Anterior cingulate cortex (tissue), 58 donors: ENCODE data around the gene LIPA.
"Not testable (repeated sequence)": the region's sequence is repeated elsewhere in the genome, so short reads cannot be mapped to it uniquely, and the experiment has no call there.

Source experiments
- DNase-seq, 58 donors: peaks; one replicate each; lab custom pipeline; 2025; lab: John Stamatoyannopoulos, UW

LIPA gene

DNA sequence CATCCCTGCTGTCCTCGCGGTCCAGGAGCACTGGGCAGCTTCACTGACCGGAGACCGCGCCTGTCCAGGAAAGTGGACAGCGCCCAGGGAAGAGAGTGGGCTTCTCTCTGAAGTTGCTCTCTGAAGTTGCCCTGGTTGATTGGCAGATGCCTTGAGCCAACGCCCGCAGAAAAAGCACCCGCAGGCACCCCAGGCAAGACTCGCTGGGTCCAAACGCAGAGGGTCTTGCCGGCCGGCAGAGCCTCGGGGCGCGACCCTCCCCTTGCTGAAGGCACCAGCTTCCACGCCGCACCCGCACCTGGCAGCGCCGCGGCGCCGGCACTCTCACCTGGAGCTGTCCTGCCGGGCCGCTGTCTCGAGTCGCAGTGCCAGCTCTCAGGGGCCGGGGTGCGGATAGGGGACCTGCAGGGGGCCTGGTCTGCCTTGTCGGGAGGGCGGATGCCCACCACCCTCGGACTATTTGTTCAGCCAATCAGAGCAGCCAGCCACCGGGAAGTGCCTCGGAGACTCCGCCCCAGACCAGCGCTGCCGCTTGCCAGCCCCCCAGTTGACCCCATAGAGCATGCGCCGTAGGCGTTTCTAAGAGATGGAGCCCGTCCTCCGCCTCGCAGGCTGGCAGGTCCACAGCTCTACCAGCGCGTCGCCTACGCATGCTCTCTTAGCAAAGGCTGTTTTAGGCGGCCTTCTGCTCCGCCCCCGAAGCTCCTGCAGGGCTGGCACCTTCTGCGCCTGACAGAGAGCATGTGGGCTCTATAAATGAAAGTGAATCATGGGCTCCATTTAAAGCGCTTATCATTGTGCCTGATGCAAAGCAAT, at the start of gene LIPA:
TSS of gene LIPA (minus strand) at position 367 of the 816 bp plus-strand sequence. CDS start 4,127 bp downstream, outside the sequence.
- DNase-seq = peak; percentile 72 to 99 (median 96)

DNA sequence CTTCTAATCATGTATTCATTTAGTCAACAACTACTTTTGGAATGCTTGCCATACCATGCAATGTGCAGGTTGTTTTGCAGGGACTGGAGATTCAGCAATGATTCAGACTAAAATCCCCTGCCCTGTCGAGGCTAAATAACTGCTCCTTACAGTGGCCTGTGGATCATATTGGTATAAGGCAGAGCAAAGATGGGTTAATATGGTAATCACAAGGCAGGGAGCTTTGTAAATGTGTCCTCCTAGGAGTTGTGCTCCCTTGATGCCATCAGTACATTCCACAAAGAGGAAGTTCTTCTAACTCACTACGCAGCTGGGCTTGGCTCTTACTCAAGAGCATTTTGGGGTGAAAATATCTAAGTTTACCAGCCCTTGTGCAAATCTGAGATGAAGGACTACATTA, 49.7 kb upstream of the LIPA start:
- DNase-seq = peak in 7 of 58 donors; percentile 19 to 69 (median 25)

DNA sequence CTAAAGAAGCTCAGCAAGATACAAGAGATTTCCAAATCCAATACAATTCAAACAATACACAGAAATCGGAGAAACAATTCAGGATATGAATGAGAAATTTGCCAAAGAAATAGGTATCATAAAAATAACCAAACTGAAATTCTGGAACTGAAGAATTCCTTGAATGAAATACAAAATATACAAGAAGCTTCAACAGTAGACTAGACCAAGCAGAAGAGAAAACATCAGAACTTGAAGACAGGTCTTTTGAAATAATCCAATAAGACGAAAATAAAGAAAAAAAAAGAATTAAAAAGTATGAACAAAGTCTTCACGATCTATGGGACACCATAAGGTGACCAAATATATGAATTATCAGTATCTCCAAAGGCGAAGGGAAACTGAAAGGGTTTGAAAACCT, 47.5 kb upstream of the LIPA start:
- no peak for DNase-seq

DNA sequence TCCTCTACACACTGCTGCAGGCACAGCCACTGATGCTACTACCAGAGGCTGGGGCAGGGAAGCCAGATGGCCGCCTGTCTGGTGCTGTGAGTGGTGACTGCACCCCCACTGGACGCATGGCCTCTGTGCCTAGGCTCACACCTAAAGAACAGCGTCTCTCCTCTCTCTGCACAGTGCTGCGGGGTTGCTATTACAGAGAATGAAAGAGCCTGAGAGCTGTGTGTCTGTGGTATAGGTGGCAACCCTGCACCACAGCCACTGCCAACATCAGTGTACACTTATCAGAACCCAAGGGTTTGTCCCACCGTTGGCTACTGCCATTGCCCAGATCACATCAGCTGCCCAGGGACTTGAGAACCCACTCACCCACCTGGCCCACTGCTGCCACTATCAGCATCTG, 46.2 kb upstream of the LIPA start:
- no peak for DNase-seq

DNA sequence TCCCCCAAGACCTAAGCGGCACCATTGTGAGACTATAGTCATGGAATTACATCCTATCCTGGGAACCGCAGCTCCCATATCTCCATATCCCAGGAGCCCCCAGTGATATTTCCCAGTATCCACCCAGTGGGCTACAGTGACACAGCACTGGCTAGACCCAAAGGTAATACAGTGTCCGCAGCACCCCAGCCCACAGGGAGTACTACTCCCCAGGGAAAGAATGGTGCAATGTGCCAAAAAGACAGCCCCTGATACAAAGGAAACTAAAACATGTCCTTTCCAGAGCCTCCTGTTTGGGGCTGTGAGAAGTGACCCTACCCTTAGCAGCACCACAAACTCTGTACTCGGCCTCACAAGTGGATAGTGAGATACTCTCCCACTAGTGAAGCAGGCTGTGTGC, 45.8 kb upstream of the LIPA start:
- DNase-seq = no peak

DNA sequence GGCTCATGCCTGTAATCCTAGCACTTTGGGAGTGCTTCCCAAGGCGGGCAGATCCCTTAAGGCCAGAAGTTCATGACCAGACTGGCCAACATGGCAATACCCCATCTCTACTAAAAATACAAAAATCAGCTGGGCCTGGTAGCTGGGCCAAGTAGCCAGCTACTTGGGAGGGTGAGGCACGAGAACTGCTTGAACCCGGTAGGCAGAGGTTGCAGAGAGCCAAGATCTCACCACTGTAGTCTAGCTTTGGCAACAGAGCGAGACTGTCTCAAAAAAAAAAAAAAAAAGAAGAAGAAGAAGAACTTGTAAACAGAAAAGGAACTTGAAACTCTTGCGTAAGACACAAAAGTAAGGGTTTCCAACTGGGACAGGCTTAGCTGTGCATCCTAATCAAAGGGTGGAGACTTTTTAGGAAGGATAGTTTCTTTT, 44.7 kb upstream of the LIPA start:
- peak in 6 of 58 donors; percentile 6 to 49 (median 35) for DNase-seq

DNA sequence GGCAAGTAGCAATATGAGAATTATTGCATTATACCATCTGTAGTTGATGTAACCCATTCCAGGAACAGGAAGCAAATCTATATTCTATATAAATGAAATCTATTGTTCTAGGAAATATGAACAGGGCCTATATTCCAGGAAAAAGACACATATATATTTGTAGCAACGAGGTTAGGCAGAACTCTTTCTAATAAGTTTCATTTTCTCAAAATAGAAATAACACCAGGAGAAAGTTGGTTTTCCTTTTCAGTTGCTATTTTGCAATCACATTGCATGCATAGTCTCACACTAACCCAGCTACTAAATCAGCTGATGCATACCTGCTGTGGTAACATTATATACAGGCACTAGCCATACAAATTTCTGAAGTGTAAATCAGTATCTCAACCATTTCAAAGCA, 44.0 kb upstream of the LIPA start:
- no peak for DNase-seq

DNA sequence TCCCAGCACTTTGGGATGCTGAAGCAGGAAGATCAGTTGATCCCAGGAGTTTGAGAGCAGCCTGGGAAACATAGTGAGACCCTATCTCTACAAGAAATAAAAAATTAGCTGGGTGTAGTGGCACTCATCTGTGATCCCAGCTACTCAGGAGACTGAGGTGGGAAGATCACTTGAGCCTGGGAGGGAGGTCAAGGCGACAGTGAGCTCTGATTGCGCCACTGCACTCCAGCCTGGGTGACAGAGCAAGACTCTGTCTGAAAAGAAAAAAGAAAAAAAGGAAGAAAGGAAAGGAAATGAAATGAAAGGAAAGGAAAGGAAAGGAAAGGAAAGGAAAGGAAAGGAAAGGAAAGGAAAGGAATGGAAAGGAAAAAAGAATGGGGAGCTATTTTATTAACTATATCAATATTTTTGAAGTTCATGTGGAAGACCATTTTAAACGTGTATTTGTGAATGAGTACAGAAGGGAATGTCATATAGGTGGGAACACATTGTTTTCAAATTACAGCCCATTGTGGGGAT, 43.2 kb upstream of the LIPA start:
- DNase-seq = no peak

DNA sequence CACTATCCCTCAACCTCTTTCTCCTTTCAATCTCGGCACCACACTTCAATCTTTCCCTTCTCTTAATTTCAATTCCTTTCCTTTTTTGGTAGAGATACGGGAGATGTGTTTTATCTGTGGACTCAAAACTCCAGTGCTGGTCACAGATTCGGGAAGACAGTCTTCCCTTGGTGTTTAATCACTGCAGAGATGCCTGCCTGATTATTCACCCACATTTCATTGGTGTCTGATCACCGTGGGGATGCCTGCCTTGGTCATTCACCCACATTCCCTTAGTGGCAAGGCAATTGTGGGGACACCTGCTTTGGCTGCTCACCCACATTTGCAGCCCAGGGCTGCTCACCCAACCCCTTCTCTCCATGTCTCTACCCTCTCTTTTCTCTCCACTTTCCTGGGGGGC, 33.7 kb upstream of the LIPA start:
- DNase-seq = not testable (repeated sequence)

DNA sequence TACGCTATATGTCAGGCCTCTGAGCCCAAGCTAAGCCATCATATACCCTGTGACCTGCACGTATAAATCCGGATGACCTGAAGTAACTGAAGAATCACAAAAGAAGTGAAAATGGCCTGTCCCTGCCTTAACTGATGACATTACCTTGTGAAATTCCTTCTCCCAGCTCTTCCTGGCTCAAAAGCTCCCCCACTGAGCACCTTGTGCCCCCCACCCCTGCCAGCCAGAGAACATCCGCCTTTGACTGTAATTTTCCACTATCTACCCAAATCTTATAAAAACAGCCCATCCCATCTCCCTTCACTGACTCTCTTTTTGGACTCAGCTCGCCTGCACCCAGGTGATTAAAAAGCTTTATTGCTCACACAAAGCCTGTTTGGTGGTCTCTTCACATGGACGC, 33.1 kb upstream of the LIPA start:
- DNase-seq = not testable (repeated sequence)

DNA sequence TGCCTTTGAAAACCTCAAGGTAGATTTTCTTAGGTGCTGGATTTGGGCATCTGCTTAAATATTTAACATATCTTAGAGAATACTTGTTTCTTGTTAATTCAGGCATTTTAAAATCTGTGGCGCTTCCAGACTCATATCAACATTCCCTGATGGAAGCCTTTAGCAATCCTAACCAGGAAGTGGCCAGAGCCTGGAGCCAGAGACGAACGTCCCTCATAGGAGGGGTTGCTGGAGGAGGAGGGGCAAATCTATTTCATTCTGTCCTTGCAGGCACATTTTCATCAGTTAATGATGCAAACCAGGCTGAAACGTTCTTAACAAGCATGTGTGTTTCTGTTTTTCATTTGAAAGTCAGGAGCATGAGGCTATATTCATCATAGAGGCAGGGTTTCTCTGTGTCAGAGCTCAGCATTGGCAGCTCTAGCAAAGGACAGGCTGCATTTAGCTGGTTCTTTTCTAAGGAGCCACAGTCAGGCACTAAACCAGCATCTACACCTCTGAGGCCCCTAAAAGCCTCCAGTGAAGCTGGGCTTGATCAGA, 32.4 kb upstream of the LIPA start:
- peak in 15 of 58 donors; percentile 16 to 64 (median 39) for DNase-seq

DNA sequence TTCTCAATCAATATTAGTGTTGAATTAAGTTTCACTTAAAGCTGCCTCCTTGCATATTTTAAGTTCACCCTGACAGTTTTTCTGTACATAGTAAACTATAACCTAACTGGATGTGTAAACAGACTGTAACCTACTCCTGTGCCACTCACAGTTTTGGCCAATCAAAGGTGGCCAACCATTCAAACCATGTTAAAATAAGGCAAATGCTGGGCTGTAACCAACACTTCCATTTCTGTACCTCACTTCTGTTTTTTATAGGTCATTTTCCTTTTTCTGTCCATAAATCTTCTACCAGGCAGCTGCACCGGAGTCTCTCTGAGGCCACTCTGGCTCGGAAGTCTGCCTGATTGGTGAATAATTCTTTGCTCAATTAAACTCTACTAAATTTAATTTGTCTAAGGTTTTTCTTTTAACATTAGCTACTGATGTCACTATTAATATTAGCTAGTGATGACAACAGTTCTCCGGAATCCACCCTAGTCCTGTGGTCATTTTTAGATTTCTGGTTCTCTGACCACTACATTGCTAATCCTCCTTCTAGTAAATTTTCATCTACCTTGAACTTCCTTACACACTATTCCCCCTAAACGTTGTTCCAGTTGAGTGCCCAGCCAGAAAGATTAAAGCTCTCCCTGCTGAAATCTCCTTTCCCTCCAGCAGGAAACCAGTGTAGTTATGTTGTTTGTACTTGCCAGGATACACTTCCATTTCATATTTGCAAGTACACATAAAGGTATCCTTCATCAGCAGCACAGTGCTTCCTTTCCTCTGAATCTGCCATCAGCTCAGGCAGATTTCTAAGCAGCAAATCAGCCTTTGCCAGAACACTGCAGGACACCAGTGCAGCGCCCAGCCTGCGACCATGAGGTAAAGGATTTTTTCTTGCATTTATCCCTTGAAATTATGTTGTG, 31.7 kb upstream of the LIPA start:
- DNase-seq = peak in 3 of 58 donors; percentile 32 to 55 (median 45)

DNA sequence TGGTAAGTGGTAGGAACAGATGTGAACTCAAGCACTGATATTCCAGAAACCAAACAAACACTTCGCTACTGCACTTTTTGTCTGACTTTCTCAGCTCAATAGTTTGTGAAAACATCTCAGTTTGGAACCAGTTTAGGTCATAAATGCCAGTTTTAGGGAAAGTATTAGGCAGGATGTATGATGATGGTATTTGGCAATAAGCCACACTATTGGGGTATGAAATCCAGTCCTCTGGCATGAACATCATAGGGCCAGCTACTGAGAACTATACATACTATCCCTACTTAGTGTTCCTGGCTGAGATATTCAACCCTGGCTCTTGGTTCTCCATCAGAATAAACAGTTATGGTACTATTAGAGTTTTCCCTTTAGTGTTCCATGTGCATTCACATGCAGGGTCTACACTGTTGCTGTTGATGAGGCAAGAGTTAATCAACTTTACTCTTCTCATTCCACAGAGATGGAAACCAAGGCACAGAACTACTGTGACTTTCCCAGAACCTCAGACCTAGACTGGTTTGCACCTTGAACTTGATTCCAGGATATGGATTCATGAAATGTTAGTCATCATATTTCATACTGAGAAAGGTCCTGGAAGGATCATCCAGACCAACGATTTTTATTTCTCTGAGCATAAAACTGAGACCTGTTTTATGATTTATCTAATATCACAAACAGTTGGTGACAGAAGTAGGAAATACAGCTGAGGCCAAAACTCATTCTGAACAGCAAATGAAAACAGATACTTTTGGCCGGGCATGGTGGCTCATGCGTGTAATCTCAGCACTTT, 30.2 kb upstream of the LIPA start:
- DNase-seq = no peak

DNA sequence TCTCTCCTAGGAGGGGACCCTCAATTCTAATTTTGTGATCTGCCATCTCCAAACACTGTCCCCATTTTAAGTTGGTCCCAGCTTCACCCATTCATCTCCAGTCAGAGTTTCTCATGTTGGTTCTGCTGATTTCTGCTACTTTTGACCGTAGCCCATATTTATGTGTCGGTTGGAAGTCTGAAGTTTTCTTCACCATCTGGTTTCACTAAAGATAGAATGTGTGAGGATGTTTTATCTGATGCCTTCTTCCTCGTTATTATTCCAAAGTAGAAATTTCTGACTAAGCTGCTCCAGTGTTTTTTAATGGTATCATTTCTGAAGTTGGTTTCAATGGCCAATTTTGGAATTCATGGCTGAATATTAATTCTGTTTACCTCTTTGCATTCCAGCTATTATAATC, 28.9 kb upstream of the LIPA start:
- peak in 1 of 58 donors; percentile 43 for DNase-seq

DNA sequence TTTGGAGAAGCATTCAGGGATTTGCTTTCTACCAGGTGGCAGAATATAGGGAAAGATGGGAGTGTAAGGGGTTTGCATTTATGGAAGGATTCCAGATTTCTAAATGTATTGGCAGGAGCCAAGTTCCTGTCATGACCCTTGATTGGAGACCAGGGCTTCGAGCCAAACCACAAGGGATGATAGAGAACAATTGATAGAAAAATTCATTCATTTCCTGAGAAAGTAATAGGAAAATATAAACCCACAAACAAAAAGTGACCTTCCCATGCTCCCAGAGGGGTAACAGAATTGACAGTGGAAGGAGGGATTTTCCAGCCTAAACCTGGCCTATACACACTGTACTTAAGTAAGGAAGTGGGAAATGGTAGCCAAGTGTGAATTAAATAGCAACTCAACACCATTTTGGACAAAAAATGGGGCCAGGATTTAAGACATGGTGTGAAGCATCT, 27.9 kb upstream of the LIPA start:
- DNase-seq = peak in 1 of 58 donors; percentile 43

DNA sequence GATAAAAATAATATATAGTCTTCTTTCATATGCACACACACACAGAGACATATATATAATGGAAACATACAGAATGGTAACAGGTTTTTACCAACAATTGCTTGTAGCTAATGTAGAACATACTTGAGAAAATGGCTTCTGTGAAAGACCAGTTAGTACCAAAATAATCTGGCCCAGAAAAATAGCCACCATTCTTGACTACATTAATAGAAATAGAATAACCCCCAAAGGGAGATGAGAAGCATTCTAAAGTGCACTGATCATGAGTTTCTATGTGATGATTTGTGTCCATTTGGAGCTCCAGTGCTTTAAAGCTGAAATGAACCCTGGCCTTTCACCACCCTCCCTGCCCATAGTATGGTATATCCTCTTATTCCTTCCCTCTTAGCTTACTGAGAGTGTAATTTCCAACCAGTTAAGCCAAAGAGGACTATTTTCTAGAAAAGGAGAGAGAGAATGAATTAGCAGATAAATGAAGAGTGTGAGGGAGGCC, 27.4 kb upstream of the LIPA start:
- no peak for DNase-seq

DNA sequence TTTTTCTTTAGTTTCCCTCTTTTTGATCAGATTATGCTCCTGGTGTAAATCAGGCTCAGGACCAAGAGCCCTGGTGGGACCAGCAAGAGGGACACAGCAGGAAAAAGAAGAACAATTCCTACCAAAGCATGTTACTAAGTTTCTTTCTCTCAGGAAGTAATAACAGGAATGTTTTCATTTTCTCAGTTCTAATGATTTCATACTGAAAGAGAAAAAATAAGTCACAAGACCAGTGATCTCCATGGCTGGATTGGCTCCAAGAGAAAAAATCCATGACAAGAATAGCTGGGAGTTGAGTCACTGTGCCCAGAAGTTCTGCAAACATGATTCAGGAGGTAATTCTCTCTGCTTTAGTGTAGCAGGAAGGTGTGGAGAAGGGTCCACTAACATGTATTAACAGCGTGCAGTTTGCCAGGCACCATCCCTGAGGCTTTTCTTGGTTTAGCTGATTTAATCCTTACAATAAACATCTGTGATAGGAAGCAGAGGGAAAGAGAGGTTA, 26.5 kb upstream of the LIPA start:
- peak in 8 of 58 donors; percentile 7 to 43 (median 20) for DNase-seq

DNA sequence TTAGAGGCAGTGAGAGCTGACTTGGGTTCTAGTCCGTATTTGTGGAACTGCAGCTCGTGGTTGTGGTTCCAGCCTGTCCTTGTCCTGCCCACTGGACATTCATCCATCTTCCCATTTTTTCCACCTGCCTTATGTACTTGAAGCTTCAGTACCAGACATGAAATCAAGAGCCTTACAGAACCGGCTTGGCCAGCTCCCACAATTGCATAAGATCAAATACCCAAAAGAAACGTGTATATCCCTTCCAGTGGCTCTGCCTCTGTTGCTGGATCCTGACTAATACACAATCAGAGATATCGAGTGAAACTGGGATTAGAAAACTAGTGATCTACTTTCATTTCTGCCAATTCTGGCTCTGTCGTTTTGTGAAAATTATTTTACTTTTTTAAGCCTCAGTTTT, 23.8 kb upstream of the LIPA start:
- DNase-seq = no peak

DNA sequence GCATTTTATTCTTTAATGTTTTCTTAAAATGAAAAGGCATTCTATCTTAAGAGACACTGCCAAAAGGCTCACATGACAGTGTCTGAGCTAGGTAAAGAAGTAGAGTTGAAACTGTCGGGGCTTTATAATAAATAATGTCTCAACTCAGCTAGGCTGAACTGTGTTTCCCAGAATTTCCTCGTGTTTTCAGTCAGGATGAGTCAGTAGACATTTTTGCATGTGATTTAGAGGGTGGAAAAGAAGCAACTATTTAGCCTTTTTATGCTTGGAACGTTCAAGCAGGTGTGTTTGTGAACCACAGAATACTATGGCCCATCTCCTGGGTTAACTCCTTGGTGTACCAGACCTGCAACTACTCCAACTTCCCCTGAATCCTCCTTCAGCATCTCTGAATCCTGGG, 23.4 kb upstream of the LIPA start:
- no peak for DNase-seq
